Loucy (cell line): ENCODE measurements around the gene PGAM1.

ENCODE experiments used
- EZH2phosphoT487 ChIP-seq: fragments of 200-600 bp; IDR thresholded peaks from 2 replicates; pipeline ENCODE4 v1.6.1; 2018; ENCODE audit warnings: antibody characterized with exemption, mild to moderate bottlenecking, moderate library complexity, borderline replicate concordance
- TF ChIP-seq, protein P1 (sequence below): fragments of 200-600 bp; sonication (generic); conservative IDR thresholded peaks from 2 replicates; pipeline ENCODE4 v1.5.1; 2014; ENCODE audit warnings: mild to moderate bottlenecking, antibody characterized with exemption, low read length

GRCh38 chr10:97454330-97455036 is 28.5 kb downstream of the PGAM1 start:
- TF ChIP-seq, protein P1, sequence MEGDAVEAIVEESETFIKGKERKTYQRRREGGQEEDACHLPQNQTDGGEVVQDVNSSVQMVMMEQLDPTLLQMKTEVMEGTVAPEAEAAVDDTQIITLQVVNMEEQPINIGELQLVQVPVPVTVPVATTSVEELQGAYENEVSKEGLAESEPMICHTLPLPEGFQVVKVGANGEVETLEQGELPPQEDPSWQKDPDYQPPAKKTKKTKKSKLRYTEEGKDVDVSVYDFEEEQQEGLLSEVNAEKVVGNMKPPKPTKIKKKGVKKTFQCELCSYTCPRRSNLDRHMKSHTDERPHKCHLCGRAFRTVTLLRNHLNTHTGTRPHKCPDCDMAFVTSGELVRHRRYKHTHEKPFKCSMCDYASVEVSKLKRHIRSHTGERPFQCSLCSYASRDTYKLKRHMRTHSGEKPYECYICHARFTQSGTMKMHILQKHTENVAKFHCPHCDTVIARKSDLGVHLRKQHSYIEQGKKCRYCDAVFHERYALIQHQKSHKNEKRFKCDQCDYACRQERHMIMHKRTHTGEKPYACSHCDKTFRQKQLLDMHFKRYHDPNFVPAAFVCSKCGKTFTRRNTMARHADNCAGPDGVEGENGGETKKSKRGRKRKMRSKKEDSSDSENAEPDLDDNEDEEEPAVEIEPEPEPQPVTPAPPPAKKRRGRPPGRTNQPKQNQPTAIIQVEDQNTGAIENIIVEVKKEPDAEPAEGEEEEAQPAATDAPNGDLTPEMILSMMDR: no peak
- no peak for TF ChIP-seq EZH2phosphoT487
